GM23338 (cell line): ENCODE data around the gene PCP4. TPM values are rescaled to one million over a fixed set of nuclear protein-coding genes. Genes with fewer than 3 reads are reported as not detected.

Experiments
- ATAC-seq: fragments of 200-7000 bp; cut with Tn5 transposase; 3 replicates; pipeline ENCODE4 v1.9.1; 2020
- DNase-seq: peaks from one replicate; pipeline ENCODE4 v3.0.0-alpha.2; 2015; ENCODE audit warnings: low spot score
- H2AFZ ChIP-seq: fragments of 200-600 bp; sonication (generic); 2 replicates; pipeline ENCODE4 v1.8.0; 2016; ENCODE audit warnings: antibody characterized with exemption, mild to moderate bottlenecking, moderate library complexity
- H3F3A ChIP-seq: fragments of 200-600 bp; sonication (generic); replicated peaks from 2 replicates; pipeline ENCODE4 v1.8.0; 2017; ENCODE audit warnings: antibody characterized with exemption, mixed run types, low read depth
- H3K27ac ChIP-seq: fragments of 200-600 bp; sonication (generic); 2 replicates; pipeline ENCODE4 v1.6.1; 2016; ENCODE audit warnings: low read depth
- H3K27me3 ChIP-seq: fragments of 200-600 bp; sonication (generic); 2 replicates; pipeline ENCODE4 v1.8.0; 2016; ENCODE audit warnings: mild to moderate bottlenecking, mixed run types, moderate library complexity; ENCODE audit not compliant: insufficient read depth
- H3K36me3 ChIP-seq: fragments of 200-600 bp; sonication (generic); 2 replicates; pipeline ENCODE4 v1.8.0; 2016; ENCODE audit warnings: mild to moderate bottlenecking; ENCODE audit not compliant: insufficient read depth
- H3K4me1 ChIP-seq: fragments of 200-600 bp; sonication (generic); 2 replicates; pipeline ENCODE4 v1.8.0; 2016; ENCODE audit warnings: mild to moderate bottlenecking, moderate library complexity; ENCODE audit not compliant: insufficient read depth
- H3K4me2 ChIP-seq: fragments of 200-600 bp; sonication (generic); 2 replicates; pipeline ENCODE4 v1.7.1; 2017; ENCODE audit warnings: mixed run types
- H3K4me3 ChIP-seq: fragments of 200-600 bp; sonication (generic); 2 replicates; pipeline ENCODE4 v1.6.1; 2016; ENCODE audit warnings: mixed run types
- H3K79me2 ChIP-seq: fragments of 200-600 bp; sonication (generic); replicated peaks from 2 replicates; pipeline ENCODE4 v1.8.0; 2017; ENCODE audit warnings: mild to moderate bottlenecking; ENCODE audit not compliant: insufficient read depth
- H3K9me2 ChIP-seq: fragments of 200-600 bp; sonication (generic); 2 replicates; pipeline ENCODE4 v1.8.0; 2017; ENCODE audit not compliant: insufficient read depth
- H4K20me1 ChIP-seq: fragments of 200-600 bp; sonication (generic); replicated peaks from 2 replicates; pipeline ENCODE4 v1.8.0; 2017; ENCODE audit warnings: mild to moderate bottlenecking; ENCODE audit not compliant: insufficient read depth
- H3K27ac Mint-ChIP-seq: 2 replicates; pipeline ENCODE4 v1.8.0; 2020; ENCODE audit warnings: inconsistent platforms, mild to moderate bottlenecking, moderate library complexity, mixed read lengths
- H3K27me3 Mint-ChIP-seq: 3 replicates; pipeline ENCODE4 v1.8.0; 2022; ENCODE audit warnings: low read depth, mild to moderate bottlenecking, moderate library complexity, mixed read lengths, inconsistent platforms; ENCODE audit not compliant: insufficient read depth, poor library complexity
- H3K36me3 Mint-ChIP-seq: 3 replicates; pipeline ENCODE4 v1.8.0; 2021; ENCODE audit warnings: low read depth, mild to moderate bottlenecking, inconsistent platforms, moderate library complexity, mixed read lengths
- H3K4me1 Mint-ChIP-seq: 3 replicates; pipeline ENCODE4 v1.8.0; 2020; ENCODE audit warnings: mild to moderate bottlenecking, inconsistent platforms, mixed read lengths
- H3K4me3 Mint-ChIP-seq: 3 replicates; pipeline ENCODE4 v1.8.0; 2021; ENCODE audit warnings: moderate library complexity, mild to moderate bottlenecking, inconsistent platforms, mixed read lengths
- H3K9me3 Mint-ChIP-seq: 3 replicates; pipeline ENCODE4 v1.8.0; 2020; ENCODE audit warnings: moderate library complexity, mild to moderate bottlenecking, inconsistent platforms, mixed read lengths
- CREB1 ChIP-seq: fragments of 250-450 bp; sonication (Bioruptor Pico); IDR thresholded peaks from 2 replicates; pipeline ENCODE4 v1.5.0; 2020; ENCODE audit warnings: low read depth, mild to moderate bottlenecking, moderate library complexity
- CTCF ChIP-seq, 2 experiments: fragments of 200-600 bp in 1 of 2; sonication (generic) in 1 of 2; conservative IDR thresholded peaks; 2 replicates each; pipeline versions ENCODE4 v1.5.1 to v1.6.1; 2016 to 2017; ENCODE audit warnings: antibody characterized with exemption in 2 of 2, low read depth in 2 of 2, mild to moderate bottlenecking in 2 of 2, moderate library complexity in 1 of 2
- ETS1 ChIP-seq: IDR thresholded peaks from 2 replicates; pipeline ENCODE4 v1.6.1; 2016; ENCODE audit warnings: antibody characterized with exemption
- EZH2 ChIP-seq: fragments of 200-600 bp; sonication (generic); IDR thresholded peaks from one replicate; pipeline ENCODE4 v1.8.0; 2017; ENCODE audit warnings: antibody characterized with exemption, mild to moderate bottlenecking, low read depth; ENCODE audit not compliant: unreplicated experiment
- EZH2phosphoT487 ChIP-seq: fragments of 200-600 bp; sonication (generic); IDR thresholded peaks from one replicate; pipeline ENCODE4 v1.8.1; 2018; ENCODE audit warnings: antibody characterized with exemption; ENCODE audit not compliant: unreplicated experiment
- JUNB ChIP-seq: IDR thresholded peaks from one replicate; pipeline ENCODE4 v1.6.1; 2016; ENCODE audit warnings: antibody characterized with exemption; ENCODE audit not compliant: unreplicated experiment
- NANOG ChIP-seq: IDR thresholded peaks from 2 replicates; pipeline ENCODE4 v1.6.1; 2016; ENCODE audit warnings: antibody characterized with exemption, borderline replicate concordance
- POLR2AphosphoS5 ChIP-seq: IDR thresholded peaks from 2 replicates; pipeline ENCODE4 v1.6.1; 2016; ENCODE audit warnings: antibody characterized with exemption, low read depth
- REST ChIP-seq: IDR thresholded peaks from one replicate; pipeline ENCODE4 v1.6.1; 2018; ENCODE audit warnings: antibody characterized with exemption; ENCODE audit not compliant: unreplicated experiment
- STAT1 ChIP-seq: IDR thresholded peaks from one replicate; pipeline ENCODE4 v1.6.1; 2016; ENCODE audit warnings: antibody characterized with exemption; ENCODE audit not compliant: unreplicated experiment
- ZNF114 ChIP-seq: fragments of 250-450 bp; sonication (Bioruptor Pico); IDR thresholded peaks from 2 replicates; pipeline ENCODE4 v1.5.0; 2020; ENCODE audit warnings: mild to moderate bottlenecking, moderate library complexity
- ZNF462 ChIP-seq: fragments of 250-450 bp; sonication (Bioruptor Pico); IDR thresholded peaks from 2 replicates; pipeline ENCODE4 v1.5.0; 2020; ENCODE audit warnings: mild to moderate bottlenecking, moderate library complexity
- polyA plus RNA-seq: library from polyadenylated mRNA; unstranded; fragments of >200 nt; fragmentation: Nextera tagmentation; extraction: Ambion mirVana; gene quantifications from 2 replicates; pipeline ENCODE4 v1.2.1, GENCODE V29; 2016
- total RNA-seq: library from RNA; depleted of rRNA; stranded (reverse); fragments of >200 nt; shearing (Covaris generic); gene quantifications from 2 replicates; pipeline ENCODE4 v1.2.3, GENCODE V29; 2014

Gene PCP4
- total and polyA plus RNA-seq, 2 experiments from 2014 or later, result 7.3 TPM; not detected in 1

- TF ChIP-seq POLR2AphosphoS5, result no peak
- TF ChIP-seq NANOG, result no peak
- TF ChIP-seq CTCF (conservative IDR thresholded peaks at IDR 0.05; ENCODE audit: low read depth in 2 of 2), result no peak
- TF ChIP-seq EZH2, result no peak
- TF ChIP-seq ZNF114 (CRISPR knock-in tag), result no peak
- no peak for TF ChIP-seq ETS1
- TF ChIP-seq JUNB, result no peak
- TF ChIP-seq STAT1, result no peak
- TF ChIP-seq REST, result no peak
- no peak for TF ChIP-seq CREB1 (CRISPR knock-in tag)
- no peak for TF ChIP-seq EZH2phosphoT487
Observed at GRCh38 chr21:39888848-39889247, 21.6 kb downstream of the PCP4 start (continued).

GRCh38 chr21:39891111-39891510, 23.9 kb downstream of the PCP4 start:
- Histone ChIP-seq H3K27ac (no peak overlapping the region), H3K4me3 (no peak overlapping the region), H3K27me3 (no peaks in the 10 kb centered on the region), H3K4me2 (no peak overlapping the region), H3K9me2 (peaks cover 7% of the 10 kb centered on the region; the same call in 1 of the 2 replicates), H3F3A (no peaks in the 10 kb centered on the region), H4K20me1 (no peaks in the 10 kb centered on the region), H3K36me3 (no peaks in the 10 kb centered on the region), H3K79me2 (no peaks in the 10 kb centered on the region), H3K4me1 (no peaks in the 10 kb centered on the region), H2AFZ (no peak overlapping the region)
- no peaks in the 10 kb centered on the region for H3K4me1 Mint-ChIP-seq
- DNase-seq (no peak), ATAC-seq (no peak)
- H3K36me3 Mint-ChIP-seq, result no peaks in the 10 kb centered on the region
- H3K27me3 Mint-ChIP-seq, result peaks cover 3% of the 10 kb centered on the region
- H3K4me3 Mint-ChIP-seq, result no peak overlapping the region
- no peak overlapping the region for H3K27ac Mint-ChIP-seq
- H3K9me3 Mint-ChIP-seq, result no peaks in the 10 kb centered on the region; the same call in 2 of the 3 replicates
- TF ChIP-seq ZNF462 (CRISPR knock-in tag), result no peak
- TF ChIP-seq CREB1 (CRISPR knock-in tag), result no peak
- TF ChIP-seq JUNB, result no peak
- TF ChIP-seq ETS1, result no peak
- TF ChIP-seq ZNF114 (CRISPR knock-in tag), result no peak
